IMR-90 (cell line): ENCODE results near the gene ADAM12. TPM values are rescaled to one million over a fixed set of nuclear protein-coding genes. Genes with fewer than 3 reads are reported as not detected.

Source experiments
- ATAC-seq: fragments of 200-7000 bp; cut with Tn5 transposase; 2 replicates; pipeline ENCODE4 v1.9.1; 2020; ENCODE audit warnings: low read depth, mild to moderate bottlenecking, moderate library complexity
- BruUV-seq: library from RNA; stranded (reverse); fragments of 400-500 nt; replicated peaks from 2 replicates; lab custom pipeline; 2021; lab: Mats Ljungman, UMichigan
- CTCF ChIA-PET: fragments of 300-600 bp; formaldehyde crosslinking; extraction: SDS; loops from one replicate; lab custom pipeline; 2021; ENCODE audit warnings: antibody characterized with exemption; lab: Yijun Ruan, JAX
- POLR2A ChIA-PET: fragments of 300-600 bp; sonication (Branson Sonifier 250); formaldehyde crosslinking; loops from one replicate; lab custom pipeline; 2022; ENCODE audit warnings: antibody characterized with exemption; ENCODE audit not compliant: unreplicated experiment; lab: Charles Lee
- DNase-seq: peaks from one replicate; pipeline ENCODE4 v3.0.0; 2013
- H2AFZ ChIP-seq: replicated peaks from 2 replicates; pipeline ENCODE3; 2013; ENCODE audit warnings: low read length, mild to moderate bottlenecking; ENCODE audit not compliant: poor library complexity
- H2AK5ac ChIP-seq: 2 replicates; pipeline ENCODE4 v1.6.1; 2013; ENCODE audit warnings: low read depth, low read length, inconsistent platforms
- H2AK9ac ChIP-seq: replicated peaks from 2 replicates; pipeline ENCODE3; 2013; ENCODE audit warnings: mild to moderate bottlenecking, low read depth, low read length, moderate library complexity; ENCODE audit not compliant: poor library complexity
- H2BK120ac ChIP-seq: 2 replicates; pipeline ENCODE4 v1.6.1; 2013; ENCODE audit warnings: low read depth, low read length, inconsistent platforms
- H2BK15ac ChIP-seq: 3 replicates; pipeline ENCODE4 v1.6.1; 2013; ENCODE audit warnings: low read depth, low read length, inconsistent platforms
- H2BK20ac ChIP-seq: 2 replicates; pipeline ENCODE4 v1.6.1; 2013; ENCODE audit warnings: low read depth, mild to moderate bottlenecking, inconsistent platforms, low read length, moderate library complexity
- H2BK5ac ChIP-seq: 2 replicates; pipeline ENCODE4 v1.6.1; 2013; ENCODE audit warnings: mild to moderate bottlenecking, low read depth, low read length, inconsistent platforms; ENCODE audit not compliant: poor library complexity, severe bottlenecking
- H3K14ac ChIP-seq: replicated peaks from 2 replicates; pipeline ENCODE4 v1.6.1; 2013; ENCODE audit warnings: low read depth, low read length, inconsistent platforms
- H3K18ac ChIP-seq: 2 replicates; pipeline ENCODE4 v1.6.1; 2013; ENCODE audit warnings: low read depth, low read length, control low read depth
- H3K23ac ChIP-seq: 2 replicates; pipeline ENCODE4 v1.6.1; 2013; ENCODE audit warnings: low read depth, low read length, inconsistent platforms
- H3K27ac ChIP-seq: 2 replicates; pipeline ENCODE4 v1.5.1; 2013; ENCODE audit warnings: mild to moderate bottlenecking, control low read depth, low read length; ENCODE audit not compliant: insufficient read depth
- H3K27me3 ChIP-seq: 2 replicates; pipeline ENCODE4 v1.6.1; 2013; ENCODE audit warnings: low read length; ENCODE audit not compliant: control insufficient read depth, insufficient read depth
- H3K36me3 ChIP-seq: 2 replicates; pipeline ENCODE4 v1.6.1; 2013; ENCODE audit warnings: low read length, mixed read lengths; ENCODE audit not compliant: control insufficient read depth, insufficient read depth
- H3K4ac ChIP-seq: 2 replicates; pipeline ENCODE4 v1.6.1; 2013; ENCODE audit warnings: low read depth, low read length, inconsistent platforms
- H3K4me1 ChIP-seq: 2 replicates; pipeline ENCODE4 v1.6.1; 2013; ENCODE audit warnings: low read length, mixed read lengths; ENCODE audit not compliant: control insufficient read depth, insufficient read depth
- H3K4me2 ChIP-seq: 2 replicates; pipeline ENCODE4 v1.6.1; 2013; ENCODE audit warnings: low read depth, mild to moderate bottlenecking, control low read depth, low read length, moderate library complexity
- H3K4me3 ChIP-seq: 2 replicates; pipeline ENCODE4 v1.5.1; 2013; ENCODE audit warnings: low read depth, mild to moderate bottlenecking, control low read depth, low read length, moderate library complexity; ENCODE audit not compliant: insufficient read depth
- H3K56ac ChIP-seq: 2 replicates; pipeline ENCODE4 v1.6.1; 2013; ENCODE audit warnings: low read length, inconsistent platforms; ENCODE audit not compliant: insufficient read depth; ENCODE audit errors: extremely low read depth
- H3K79me1 ChIP-seq, 2 experiments: 2 replicates each; pipeline ENCODE4 v1.6.1; 2013; ENCODE audit warnings: low read length in 2 of 2, inconsistent platforms in 1 of 2, low read depth in 1 of 2
- H3K9ac ChIP-seq: 2 replicates; pipeline ENCODE4 v1.6.1; 2013; ENCODE audit warnings: low read depth, low read length, control low read depth
- H3K9me1 ChIP-seq: 2 replicates; pipeline ENCODE4 v1.6.1; 2013; ENCODE audit warnings: low read length, inconsistent platforms; ENCODE audit not compliant: insufficient read depth
- H3K9me3 ChIP-seq: 2 replicates; pipeline ENCODE4 v1.6.1; 2013; ENCODE audit warnings: low read length; ENCODE audit not compliant: control insufficient read depth, insufficient read depth
- H4K20me1 ChIP-seq: 2 replicates; pipeline ENCODE4 v1.6.1; 2013; ENCODE audit warnings: low read length, inconsistent platforms; ENCODE audit not compliant: insufficient read depth
- H4K5ac ChIP-seq: 2 replicates; pipeline ENCODE4 v1.6.1; 2013; ENCODE audit warnings: mild to moderate bottlenecking, low read depth, low read length, control low read depth
- H4K8ac ChIP-seq, 2 experiments: 2 replicates each; pipeline ENCODE4 v1.6.1; 2013; ENCODE audit warnings: low read depth in 2 of 2, low read length in 2 of 2, control low read depth in 1 of 2, inconsistent platforms in 1 of 2
- H4K91ac ChIP-seq: 2 replicates; pipeline ENCODE4 v1.6.1; 2013; ENCODE audit warnings: low read depth, low read length, inconsistent platforms; ENCODE audit not compliant: insufficient read depth
- CEBPB ChIP-seq: IDR thresholded peaks from 2 replicates; pipeline ENCODE4 v1.6.1; 2012; ENCODE audit warnings: low read depth, low read length, improper control_type of control experiment
- RAD21 ChIP-seq: IDR thresholded peaks from 2 replicates; pipeline ENCODE4 v1.6.1; 2012; ENCODE audit warnings: low read length, improper control_type of control experiment
- RFX5 ChIP-seq: IDR thresholded peaks from 2 replicates; pipeline ENCODE4 v1.8.0; 2012; ENCODE audit warnings: low read depth, mild to moderate bottlenecking, low read length, moderate library complexity
- WGBS, 2 experiments: methylation state at CpG; one replicate each; pipeline versions ENCODE4 v1.1.5 to v1.1.7; 2013; ENCODE audit warnings: missing lambda C conversion rate in 2 of 2; ENCODE audit not compliant: insufficient read length in 1 of 2; ENCODE audit errors: extremely low coverage in 2 of 2; 5-methylcytosine and 5-hydroxymethylcytosine counted together
- dilution Hi-C: fragments of 300-500 bp; cut with HindIII; formaldehyde crosslinking; loops from one replicate; pipeline ENCODE4 v1.14.3; 2018; ENCODE audit warnings: low sequenced_read_pairs; ENCODE audit not compliant: unreplicated experiment
- in situ Hi-C: fragments of 300-500 bp; cut with MboI; formaldehyde crosslinking; loops from 3 replicates; pipeline ENCODE4 v1.14.3; 2019; ENCODE audit warnings: low sequenced_read_pairs, inconsistent platforms, mixed read lengths
- intact Hi-C: fragments of 100-400 bp; cut with micrococcal nuclease; formaldehyde crosslinking; loops from 2 replicates; pipeline ENCODE4 v1.10.0; 2022
- polyA plus RNA-seq, 3 experiments: library from polyadenylated mRNA; depleted of rRNA; stranded (reverse); fragments of >200 nt; gene quantifications; 2 replicates each; pipeline ENCODE4 v1.2.3, GENCODE V29; 2012; ENCODE audit warnings: low replicate concordance in 1 of 3
- total RNA-seq: library from RNA; depleted of rRNA; stranded (reverse); fragments of >200 nt; gene quantifications from 2 replicates; pipeline ENCODE4 v1.2.3, GENCODE V29; 2012

ADAM12 gene
- total and polyA plus RNA-seq, 2 of the 4 experiments (the other 2 are of a cell fraction) = 9.6 to 10.2 TPM

DNA sequence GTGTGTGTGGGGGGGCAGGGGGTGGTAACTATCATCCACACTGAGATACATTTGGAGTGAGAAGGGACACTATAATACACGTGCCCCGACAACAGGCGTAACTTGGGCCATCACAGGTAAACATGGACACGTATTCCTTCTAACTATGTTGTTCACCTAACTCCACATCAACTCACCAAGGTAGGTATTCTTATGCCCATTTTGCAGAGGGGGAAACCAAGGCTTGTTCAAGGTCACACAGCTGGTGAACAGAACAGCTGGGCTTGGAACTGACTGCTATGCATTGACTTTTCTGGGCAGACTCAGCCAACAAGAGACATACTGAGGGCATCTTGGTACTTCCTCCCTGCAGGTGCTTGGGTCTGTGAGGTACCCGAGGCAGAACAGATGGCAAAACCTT is 170.1 kb downstream of the ADAM12 start:
- Histone ChIP-seq H3K9ac (no peak overlapping the region), H2AK9ac (no peak overlapping the region), H2BK120ac (no peak overlapping the region), H3K4me1 (no peaks in the 10 kb centered on the region; the same call in 1 of the 2 replicates), H3K36me3 (no peaks in the 10 kb centered on the region), H4K91ac (no peak overlapping the region), H2BK5ac (no peak overlapping the region), H4K20me1 (no peaks in the 10 kb centered on the region), H3K4me2 (no peak overlapping the region), H2BK20ac (no peak overlapping the region), H3K9me1 (no peaks in the 10 kb centered on the region), H3K4ac (no peak overlapping the region), H4K8ac (no peak overlapping the region), H3K23ac (no peak overlapping the region), H4K5ac (no peak overlapping the region), H3K79me1 (no peaks in the 10 kb centered on the region), H2BK15ac (no peak overlapping the region), H3K56ac (no peak overlapping the region), H3K18ac (no peak overlapping the region), H3K9me3 (no peaks in the 10 kb centered on the region), H3K27me3 (no peaks in the 10 kb centered on the region), H2AK5ac (no peak overlapping the region), H3K14ac (no peak overlapping the region), H3K27ac (no peak overlapping the region), H2AFZ (no peak overlapping the region), H3K4me3 (no peak overlapping the region)
- 80% methylated on average over 1 of the region's 5 CpGs; no CpG with 5 or more reads in 1 of the 2 experiments for WGBS, 2 experiments
- no TSS peak for BruUV-seq
- POLR2A ChIA-PET = no interaction called here
- dilution Hi-C loops = no loop called here
- intact Hi-C loops = no loop called here
- ATAC-seq (no peak), DNase-seq (no peak)
- CTCF ChIA-PET = no interaction called here
- TF ChIP-seq RFX5 = no peak
- no peak for TF ChIP-seq RAD21
- no peak for TF ChIP-seq CEBPB
- in situ Hi-C loops = no loop called here
